K562 (cell line): ENCODE data around the gene ITGA11.

Experiments
- CBX2 ChIP-seq: fragments of 200-600 bp; sonication (generic); IDR thresholded peaks from one replicate; pipeline ENCODE4 v1.6.1; 2012; ENCODE audit warnings: mild to moderate bottlenecking, low read length, inconsistent platforms; ENCODE audit not compliant: insufficient read depth, poor library complexity, severe bottlenecking
- CHD4 ChIP-seq: fragments of 200-600 bp; sonication (generic); IDR thresholded peaks from 3 replicates; pipeline ENCODE4 v1.6.1; 2012; ENCODE audit warnings: low read depth, mild to moderate bottlenecking, mixed read lengths, low read length, inconsistent platforms; ENCODE audit not compliant: insufficient read depth, insufficient replicate concordance, poor library complexity, severe bottlenecking
- PHB2 ChIP-seq: fragments of 450-650 bp; IDR thresholded peaks from 2 replicates; pipeline ENCODE4 v1.6.1; 2017; ENCODE audit warnings: low read depth
- TARDBP ChIP-seq: fragments of 450-650 bp; IDR thresholded peaks from 2 replicates; pipeline ENCODE4 v1.6.1; 2016
- TEAD4 ChIP-seq, 2 experiments: sonication (generic) in 1 of 2; formaldehyde crosslinking in 1 of 2; IDR thresholded peaks; 2 replicates each; pipeline versions ENCODE4 v1.6.1 to v1.8.0; 2012 to 2022; ENCODE audit warnings: borderline replicate concordance in 1 of 2, inconsistent platforms in 1 of 2, low read length in 1 of 2, mild to moderate bottlenecking in 1 of 2, missing genetic modification reagents in 1 of 2
- ZNF24 ChIP-seq: fragments of 450-650 bp; IDR thresholded peaks from 2 replicates; pipeline ENCODE4 v1.6.1; 2016
- TF ChIP-seq, protein P1 (sequence below), 3 experiments: IDR thresholded peaks in 2 of 3; conservative IDR thresholded peaks in 1 of 3; 2 replicates each; pipeline ENCODE4 v1.5.1; 2011 to 2012; ENCODE audit warnings: low read length in 3 of 3, mild to moderate bottlenecking in 3 of 3, control low read depth in 2 of 3, improper control_type of control experiment in 1 of 3, inconsistent platforms in 1 of 3, low read depth in 1 of 3, mixed read lengths in 1 of 3, moderate library complexity in 1 of 3; ENCODE audit not compliant: insufficient read depth in 2 of 3
- TF ChIP-seq, protein P2 (sequence below): sonication (generic); formaldehyde crosslinking; IDR thresholded peaks from 2 replicates; pipeline ENCODE4 v1.8.1; 2022; ENCODE audit warnings: missing genetic modification reagents
- TF ChIP-seq, protein P3 (sequence below): fragments of 250-450 bp; sonication (Bioruptor Pico); IDR thresholded peaks from 2 replicates; pipeline ENCODE4 v1.4.0; 2020; ENCODE audit warnings: mild to moderate bottlenecking, moderate library complexity
- TF ChIP-seq, protein P4 (sequence below): IDR thresholded peaks from 3 replicates; pipeline ENCODE4 v1.6.1; 2011; ENCODE audit warnings: borderline replicate concordance, mild to moderate bottlenecking; ENCODE audit not compliant: insufficient read length, insufficient read depth
- TF ChIP-seq, protein P5 (sequence below), 3 experiments: fragments of 200-800 bp in 1 of 3; fragments of 250-450 bp in 1 of 3; fragments of 450-650 bp in 1 of 3; sonication (Bioruptor Pico) in 1 of 3; sonication (Bioruptor generic) in 1 of 3; formaldehyde crosslinking in 1 of 3; IDR thresholded peaks; 2 replicates each; pipeline versions ENCODE4 v1.6.1 to v1.8.0; 2016 to 2022; ENCODE audit warnings: mild to moderate bottlenecking in 2 of 3, missing genetic modification characterization in 2 of 3, missing compliant biosample characterization in 1 of 3, moderate library complexity in 1 of 3

DNA sequence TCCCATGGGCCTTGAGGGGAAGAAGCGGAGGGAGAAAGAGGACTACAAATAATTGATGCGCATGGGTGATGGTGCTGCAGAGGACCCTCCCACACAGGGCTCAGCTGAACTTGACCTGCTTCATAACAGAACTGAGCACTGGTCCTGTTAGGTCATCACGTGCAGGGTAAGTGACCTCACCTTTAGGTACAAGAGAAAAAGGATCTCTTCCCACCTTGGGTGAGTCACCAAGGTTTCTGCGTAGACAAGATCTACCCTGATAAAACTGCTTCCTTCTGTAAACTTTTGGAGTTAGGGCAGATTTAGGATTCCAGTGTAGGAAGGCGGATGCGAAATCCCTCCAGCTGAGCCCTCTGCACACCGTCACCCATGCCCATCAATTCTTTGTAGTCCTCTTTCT lies 87.4 kb downstream of the ITGA11 start:
- no peak for TF ChIP-seq CBX2
- TF ChIP-seq, protein P1, sequence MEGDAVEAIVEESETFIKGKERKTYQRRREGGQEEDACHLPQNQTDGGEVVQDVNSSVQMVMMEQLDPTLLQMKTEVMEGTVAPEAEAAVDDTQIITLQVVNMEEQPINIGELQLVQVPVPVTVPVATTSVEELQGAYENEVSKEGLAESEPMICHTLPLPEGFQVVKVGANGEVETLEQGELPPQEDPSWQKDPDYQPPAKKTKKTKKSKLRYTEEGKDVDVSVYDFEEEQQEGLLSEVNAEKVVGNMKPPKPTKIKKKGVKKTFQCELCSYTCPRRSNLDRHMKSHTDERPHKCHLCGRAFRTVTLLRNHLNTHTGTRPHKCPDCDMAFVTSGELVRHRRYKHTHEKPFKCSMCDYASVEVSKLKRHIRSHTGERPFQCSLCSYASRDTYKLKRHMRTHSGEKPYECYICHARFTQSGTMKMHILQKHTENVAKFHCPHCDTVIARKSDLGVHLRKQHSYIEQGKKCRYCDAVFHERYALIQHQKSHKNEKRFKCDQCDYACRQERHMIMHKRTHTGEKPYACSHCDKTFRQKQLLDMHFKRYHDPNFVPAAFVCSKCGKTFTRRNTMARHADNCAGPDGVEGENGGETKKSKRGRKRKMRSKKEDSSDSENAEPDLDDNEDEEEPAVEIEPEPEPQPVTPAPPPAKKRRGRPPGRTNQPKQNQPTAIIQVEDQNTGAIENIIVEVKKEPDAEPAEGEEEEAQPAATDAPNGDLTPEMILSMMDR (IDR thresholded peaks at IDR 0.05 in 2 of 3, conservative IDR thresholded peaks at IDR 0.05 in 1 of 3; ENCODE audit: insufficient read depth in 2 of 3, low read depth in 1 of 3, low read length in 3 of 3), result no peak
- no peak for TF ChIP-seq TARDBP
- no peak for TF ChIP-seq CHD4
- TF ChIP-seq, protein P2, sequence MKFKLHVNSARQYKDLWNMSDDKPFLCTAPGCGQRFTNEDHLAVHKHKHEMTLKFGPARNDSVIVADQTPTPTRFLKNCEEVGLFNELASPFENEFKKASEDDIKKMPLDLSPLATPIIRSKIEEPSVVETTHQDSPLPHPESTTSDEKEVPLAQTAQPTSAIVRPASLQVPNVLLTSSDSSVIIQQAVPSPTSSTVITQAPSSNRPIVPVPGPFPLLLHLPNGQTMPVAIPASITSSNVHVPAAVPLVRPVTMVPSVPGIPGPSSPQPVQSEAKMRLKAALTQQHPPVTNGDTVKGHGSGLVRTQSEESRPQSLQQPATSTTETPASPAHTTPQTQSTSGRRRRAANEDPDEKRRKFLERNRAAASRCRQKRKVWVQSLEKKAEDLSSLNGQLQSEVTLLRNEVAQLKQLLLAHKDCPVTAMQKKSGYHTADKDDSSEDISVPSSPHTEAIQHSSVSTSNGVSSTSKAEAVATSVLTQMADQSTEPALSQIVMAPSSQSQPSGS (CRISPR knock-in tag), result no peak
- no peak for TF ChIP-seq TEAD4 (IDR thresholded peaks at IDR 0.05; ENCODE audit: low read length)
- TF ChIP-seq TEAD4 (CRISPR knock-in tag; IDR thresholded peaks at IDR 0.05; ENCODE audit: borderline replicate concordance), result no peak
- TF ChIP-seq, protein P3, sequence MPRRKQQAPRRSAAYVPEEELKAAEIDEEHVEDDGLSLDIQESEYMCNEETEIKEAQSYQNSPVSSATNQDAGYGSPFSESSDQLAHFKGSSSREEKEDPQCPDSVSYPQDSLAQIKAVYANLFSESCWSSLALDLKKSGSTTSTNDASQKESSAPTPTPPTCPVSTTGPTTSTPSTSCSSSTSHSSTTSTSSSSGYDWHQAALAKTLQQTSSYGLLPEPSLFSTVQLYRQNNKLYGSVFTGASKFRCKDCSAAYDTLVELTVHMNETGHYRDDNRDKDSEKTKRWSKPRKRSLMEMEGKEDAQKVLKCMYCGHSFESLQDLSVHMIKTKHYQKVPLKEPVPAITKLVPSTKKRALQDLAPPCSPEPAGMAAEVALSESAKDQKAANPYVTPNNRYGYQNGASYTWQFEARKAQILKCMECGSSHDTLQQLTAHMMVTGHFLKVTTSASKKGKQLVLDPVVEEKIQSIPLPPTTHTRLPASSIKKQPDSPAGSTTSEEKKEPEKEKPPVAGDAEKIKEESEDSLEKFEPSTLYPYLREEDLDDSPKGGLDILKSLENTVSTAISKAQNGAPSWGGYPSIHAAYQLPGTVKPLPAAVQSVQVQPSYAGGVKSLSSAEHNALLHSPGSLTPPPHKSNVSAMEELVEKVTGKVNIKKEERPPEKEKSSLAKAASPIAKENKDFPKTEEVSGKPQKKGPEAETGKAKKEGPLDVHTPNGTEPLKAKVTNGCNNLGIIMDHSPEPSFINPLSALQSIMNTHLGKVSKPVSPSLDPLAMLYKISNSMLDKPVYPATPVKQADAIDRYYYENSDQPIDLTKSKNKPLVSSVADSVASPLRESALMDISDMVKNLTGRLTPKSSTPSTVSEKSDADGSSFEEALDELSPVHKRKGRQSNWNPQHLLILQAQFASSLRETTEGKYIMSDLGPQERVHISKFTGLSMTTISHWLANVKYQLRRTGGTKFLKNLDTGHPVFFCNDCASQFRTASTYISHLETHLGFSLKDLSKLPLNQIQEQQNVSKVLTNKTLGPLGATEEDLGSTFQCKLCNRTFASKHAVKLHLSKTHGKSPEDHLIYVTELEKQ (CRISPR knock-in tag), result no peak
- TF ChIP-seq PHB2, result no peak
- no peak for TF ChIP-seq ZNF24
- TF ChIP-seq, protein P4, sequence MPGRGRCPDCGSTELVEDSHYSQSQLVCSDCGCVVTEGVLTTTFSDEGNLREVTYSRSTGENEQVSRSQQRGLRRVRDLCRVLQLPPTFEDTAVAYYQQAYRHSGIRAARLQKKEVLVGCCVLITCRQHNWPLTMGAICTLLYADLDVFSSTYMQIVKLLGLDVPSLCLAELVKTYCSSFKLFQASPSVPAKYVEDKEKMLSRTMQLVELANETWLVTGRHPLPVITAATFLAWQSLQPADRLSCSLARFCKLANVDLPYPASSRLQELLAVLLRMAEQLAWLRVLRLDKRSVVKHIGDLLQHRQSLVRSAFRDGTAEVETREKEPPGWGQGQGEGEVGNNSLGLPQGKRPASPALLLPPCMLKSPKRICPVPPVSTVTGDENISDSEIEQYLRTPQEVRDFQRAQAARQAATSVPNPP, result no peak
- TF ChIP-seq, protein P5, sequence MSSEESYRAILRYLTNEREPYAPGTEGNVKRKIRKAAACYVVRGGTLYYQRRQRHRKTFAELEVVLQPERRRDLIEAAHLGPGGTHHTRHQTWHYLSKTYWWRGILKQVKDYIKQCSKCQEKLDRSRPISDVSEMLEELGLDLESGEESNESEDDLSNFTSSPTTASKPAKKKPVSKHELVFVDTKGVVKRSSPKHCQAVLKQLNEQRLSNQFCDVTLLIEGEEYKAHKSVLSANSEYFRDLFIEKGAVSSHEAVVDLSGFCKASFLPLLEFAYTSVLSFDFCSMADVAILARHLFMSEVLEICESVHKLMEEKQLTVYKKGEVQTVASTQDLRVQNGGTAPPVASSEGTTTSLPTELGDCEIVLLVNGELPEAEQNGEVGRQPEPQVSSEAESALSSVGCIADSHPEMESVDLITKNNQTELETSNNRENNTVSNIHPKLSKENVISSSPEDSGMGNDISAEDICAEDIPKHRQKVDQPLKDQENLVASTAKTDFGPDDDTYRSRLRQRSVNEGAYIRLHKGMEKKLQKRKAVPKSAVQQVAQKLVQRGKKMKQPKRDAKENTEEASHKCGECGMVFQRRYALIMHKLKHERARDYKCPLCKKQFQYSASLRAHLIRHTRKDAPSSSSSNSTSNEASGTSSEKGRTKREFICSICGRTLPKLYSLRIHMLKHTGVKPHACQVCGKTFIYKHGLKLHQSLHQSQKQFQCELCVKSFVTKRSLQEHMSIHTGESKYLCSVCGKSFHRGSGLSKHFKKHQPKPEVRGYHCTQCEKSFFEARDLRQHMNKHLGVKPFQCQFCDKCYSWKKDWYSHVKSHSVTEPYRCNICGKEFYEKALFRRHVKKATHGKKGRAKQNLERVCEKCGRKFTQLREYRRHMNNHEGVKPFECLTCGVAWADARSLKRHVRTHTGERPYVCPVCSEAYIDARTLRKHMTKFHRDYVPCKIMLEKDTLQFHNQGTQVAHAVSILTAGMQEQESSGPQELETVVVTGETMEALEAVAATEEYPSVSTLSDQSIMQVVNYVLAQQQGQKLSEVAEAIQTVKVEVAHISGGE (CRISPR knock-in tag; IDR thresholded peaks at IDR 0.05), result no peak
